PC-3 (cell line): Measurements from ENCODE around the gene SIGLEC15. TPM values are rescaled to one million over a fixed set of nuclear protein-coding genes. Genes with fewer than 3 reads are reported as not detected.
A peak's percentile ranks its signal among the peaks of the same experiment; 100 is the strongest.

Source experiments
- ATAC-seq: fragments of 200-7000 bp; cut with Tn5 transposase; 2 replicates; pipeline ENCODE4 v1.9.1; 2020; ENCODE audit warnings: mild to moderate bottlenecking, moderate library complexity
- BruUV-seq: library from RNA; stranded (reverse); fragments of 400-500 nt; replicated peaks from 2 replicates; lab custom pipeline; 2021; lab: Mats Ljungman, UMichigan
- CTCF ChIA-PET: fragments of 300-600 bp; sonication (Branson Sonifier 250); formaldehyde crosslinking; loops from one replicate; lab custom pipeline; 2022; ENCODE audit warnings: antibody characterized with exemption; lab: Charles Lee
- POLR2A ChIA-PET: fragments of 300-600 bp; sonication (Branson Sonifier 250); formaldehyde crosslinking; loops from one replicate; lab custom pipeline; 2022; ENCODE audit warnings: antibody characterized with exemption; ENCODE audit not compliant: unreplicated experiment; lab: Charles Lee
- DNase-seq: peaks from one replicate; pipeline ENCODE4 v3.0.0-alpha.2; 2015
- H2AFZ ChIP-seq: fragments of 300-600 bp; sonication (generic); 2 replicates; pipeline ENCODE4 v1.6.0; 2016; ENCODE audit warnings: antibody characterized with exemption, low read length
- H3F3A ChIP-seq: fragments of 300-600 bp; sonication (generic); one replicate; pipeline ENCODE4 v1.6.0; 2017; ENCODE audit warnings: antibody characterized with exemption, low read length, control low read depth, mild to moderate bottlenecking; ENCODE audit not compliant: unreplicated experiment
- H3K27ac ChIP-seq: fragments of 300-600 bp; sonication (generic); 2 replicates; pipeline ENCODE4 v1.5.1; 2016; ENCODE audit warnings: mild to moderate bottlenecking, low read length
- H3K27me3 ChIP-seq: fragments of 300-600 bp; sonication (generic); 2 replicates; pipeline ENCODE4 v1.6.1; 2016; ENCODE audit warnings: low read length, mixed read lengths
- H3K36me3 ChIP-seq: fragments of 300-600 bp; sonication (generic); 2 replicates; pipeline ENCODE4 v1.6.1; 2016; ENCODE audit warnings: low read depth, mixed run types, low read length, mixed read lengths
- H3K4me1 ChIP-seq: fragments of 300-600 bp; sonication (generic); 2 replicates; pipeline ENCODE4 v1.5.1; 2016; ENCODE audit warnings: low read length; ENCODE audit not compliant: insufficient read depth
- H3K4me2 ChIP-seq: fragments of 300-600 bp; sonication (generic); 2 replicates; pipeline ENCODE4 v1.6.0; 2016; ENCODE audit warnings: low read length
- H3K4me3 ChIP-seq: fragments of 300-600 bp; sonication (generic); 2 replicates; pipeline ENCODE4 v1.5.1; 2016; ENCODE audit warnings: mild to moderate bottlenecking, low read length, mixed read lengths
- H3K79me2 ChIP-seq: fragments of 300-600 bp; sonication (generic); 2 replicates; pipeline ENCODE4 v1.6.1; 2017; ENCODE audit warnings: low read length, mixed read lengths
- H3K9ac ChIP-seq: fragments of 300-600 bp; sonication (generic); 2 replicates; pipeline ENCODE4 v1.6.0; 2016; ENCODE audit warnings: mild to moderate bottlenecking, low read length
- H3K9me2 ChIP-seq: fragments of 300-600 bp; sonication (generic); replicated peaks from 2 replicates; pipeline ENCODE4 v1.6.1; 2016; ENCODE audit warnings: mixed run types, low read length, mixed read lengths
- H3K9me3 ChIP-seq: fragments of 300-600 bp; sonication (generic); 2 replicates; pipeline ENCODE4 v1.6.1; 2016; ENCODE audit warnings: low read length, mixed read lengths
- H4K20me1 ChIP-seq: fragments of 300-600 bp; sonication (generic); 2 replicates; pipeline ENCODE4 v1.6.1; 2016; ENCODE audit warnings: low read length, mixed read lengths
- EZH2 ChIP-seq: fragments of 300-600 bp; sonication (generic); IDR thresholded peaks from one replicate; pipeline ENCODE4 v1.6.1; 2017; ENCODE audit warnings: antibody characterized with exemption, mild to moderate bottlenecking, low read length; ENCODE audit not compliant: unreplicated experiment
- EZH2phosphoT487 ChIP-seq: fragments of 300-600 bp; sonication (generic); IDR thresholded peaks from 2 replicates; pipeline ENCODE4 v1.6.1; 2018; ENCODE audit warnings: mild to moderate bottlenecking, antibody characterized with exemption, low read length, borderline replicate concordance
- intact Hi-C: fragments of 100-400 bp; cut with micrococcal nuclease; formaldehyde crosslinking; loops from 2 replicates; pipeline ENCODE4 v1.9.0; 2023
- total RNA-seq: library from RNA; depleted of rRNA; stranded (reverse); fragments of >200 nt; gene quantifications from 2 replicates; pipeline ENCODE4 v1.2.3, GENCODE V29; 2014
- TF ChIP-seq, protein P1 (sequence below): fragments of 300-600 bp; sonication (generic); conservative IDR thresholded peaks from 2 replicates; pipeline ENCODE4 v1.5.1; 2017; ENCODE audit warnings: antibody characterized with exemption, low read depth, mild to moderate bottlenecking, low read length

Gene SIGLEC15
- total RNA-seq, 1 experiment from 2014 or later: 2.0 TPM

DNA sequence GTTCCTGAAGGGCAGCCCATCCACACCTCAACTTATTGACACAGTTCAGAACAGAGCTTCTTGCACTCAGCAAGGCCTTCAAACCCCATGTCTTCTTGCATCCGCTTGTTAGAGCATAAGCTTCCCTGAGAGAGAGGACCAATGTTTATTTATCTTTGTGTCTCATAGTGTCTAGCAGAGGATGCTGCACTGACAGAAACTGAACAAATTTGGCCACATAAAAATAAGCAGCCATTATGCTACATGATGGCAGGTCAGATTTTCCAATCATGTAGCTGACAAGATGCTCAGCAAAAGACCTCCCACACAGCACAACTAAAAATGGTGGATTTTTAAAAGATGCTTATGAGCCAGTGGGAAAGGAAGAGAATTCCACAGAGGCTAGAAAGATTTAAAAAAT lies 38.1 kb upstream of the SIGLEC15 start:
- DNase-seq (no peak), ATAC-seq (no peak)
- intact Hi-C loops: no loop called here
- peaks cover under 1% of the 10 kb centered on the region for H3K4me1 ChIP-seq
- no peaks in the 10 kb centered on the region for H4K20me1 ChIP-seq
- no peaks in the 10 kb centered on the region for H3K27me3 ChIP-seq
- H3K9me2 ChIP-seq: no peaks in the 10 kb centered on the region
- ChIA-PET CTCF (no interaction called here), POLR2A (no interaction called here)
- BruUV-seq: no TSS peak
- H3K79me2 ChIP-seq: no peaks in the 10 kb centered on the region
- H3K4me3 ChIP-seq: no peak overlapping the region
- no peaks in the 10 kb centered on the region for H3F3A ChIP-seq
- H3K9ac ChIP-seq: no peak overlapping the region
- no peak overlapping the region for H3K27ac ChIP-seq
- TF ChIP-seq EZH2 (no peak), EZH2phosphoT487 (no peak)
- TF ChIP-seq, protein P1, sequence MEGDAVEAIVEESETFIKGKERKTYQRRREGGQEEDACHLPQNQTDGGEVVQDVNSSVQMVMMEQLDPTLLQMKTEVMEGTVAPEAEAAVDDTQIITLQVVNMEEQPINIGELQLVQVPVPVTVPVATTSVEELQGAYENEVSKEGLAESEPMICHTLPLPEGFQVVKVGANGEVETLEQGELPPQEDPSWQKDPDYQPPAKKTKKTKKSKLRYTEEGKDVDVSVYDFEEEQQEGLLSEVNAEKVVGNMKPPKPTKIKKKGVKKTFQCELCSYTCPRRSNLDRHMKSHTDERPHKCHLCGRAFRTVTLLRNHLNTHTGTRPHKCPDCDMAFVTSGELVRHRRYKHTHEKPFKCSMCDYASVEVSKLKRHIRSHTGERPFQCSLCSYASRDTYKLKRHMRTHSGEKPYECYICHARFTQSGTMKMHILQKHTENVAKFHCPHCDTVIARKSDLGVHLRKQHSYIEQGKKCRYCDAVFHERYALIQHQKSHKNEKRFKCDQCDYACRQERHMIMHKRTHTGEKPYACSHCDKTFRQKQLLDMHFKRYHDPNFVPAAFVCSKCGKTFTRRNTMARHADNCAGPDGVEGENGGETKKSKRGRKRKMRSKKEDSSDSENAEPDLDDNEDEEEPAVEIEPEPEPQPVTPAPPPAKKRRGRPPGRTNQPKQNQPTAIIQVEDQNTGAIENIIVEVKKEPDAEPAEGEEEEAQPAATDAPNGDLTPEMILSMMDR: no peak
- H3K4me2 ChIP-seq: no peak overlapping the region
- no peaks in the 10 kb centered on the region for H3K9me3 ChIP-seq
- H2AFZ ChIP-seq: no peak overlapping the region
- no peaks in the 10 kb centered on the region for H3K36me3 ChIP-seq

DNA sequence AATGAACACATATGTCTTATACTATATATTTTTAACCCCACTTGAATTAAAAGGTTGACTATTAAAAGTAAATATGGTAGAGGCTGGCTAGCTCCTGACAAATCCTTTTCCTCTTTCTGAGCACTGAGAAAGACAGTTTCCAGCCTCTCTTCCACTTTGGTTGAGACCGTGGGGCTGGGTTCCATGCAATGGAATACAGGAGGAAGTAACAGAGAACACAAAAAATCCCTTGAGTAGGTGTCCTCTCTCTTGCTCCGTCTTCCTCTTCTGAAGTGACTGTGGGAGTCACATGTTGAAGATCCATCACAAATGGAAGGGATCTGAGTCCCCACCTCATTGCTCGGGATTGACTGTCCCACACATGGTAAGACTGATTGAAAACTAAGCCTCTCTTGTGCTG lies 36.6 kb upstream of the SIGLEC15 start:
- Histone ChIP-seq H2AFZ (no peak overlapping the region), H3K4me3 (no peak overlapping the region), H3K9ac (no peak overlapping the region), H4K20me1 (no peaks in the 10 kb centered on the region), H3K9me3 (no peaks in the 10 kb centered on the region), H3K27me3 (no peaks in the 10 kb centered on the region), H3K4me2 (no peak overlapping the region), H3K79me2 (no peaks in the 10 kb centered on the region), H3K9me2 (no peaks in the 10 kb centered on the region), H3K36me3 (no peaks in the 10 kb centered on the region), H3K4me1 (peaks cover 13% of the 10 kb centered on the region), H3K27ac (no peak overlapping the region), H3F3A (peaks cover 5% of the 10 kb centered on the region)
- POLR2A ChIA-PET: interaction anchor here (0.6 kb wide), 1 partner anchor 125 kb away, joined by 3 read pairs; no protein-coding TSS in a partner anchor
- DNase-seq (no peak), ATAC-seq (no peak)
- no TSS peak for BruUV-seq
- TF ChIP-seq EZH2phosphoT487: no peak
- TF ChIP-seq, protein P1: no peak
- no peak for TF ChIP-seq EZH2
- intact Hi-C loops: no loop called here
- CTCF ChIA-PET: no interaction called here

DNA sequence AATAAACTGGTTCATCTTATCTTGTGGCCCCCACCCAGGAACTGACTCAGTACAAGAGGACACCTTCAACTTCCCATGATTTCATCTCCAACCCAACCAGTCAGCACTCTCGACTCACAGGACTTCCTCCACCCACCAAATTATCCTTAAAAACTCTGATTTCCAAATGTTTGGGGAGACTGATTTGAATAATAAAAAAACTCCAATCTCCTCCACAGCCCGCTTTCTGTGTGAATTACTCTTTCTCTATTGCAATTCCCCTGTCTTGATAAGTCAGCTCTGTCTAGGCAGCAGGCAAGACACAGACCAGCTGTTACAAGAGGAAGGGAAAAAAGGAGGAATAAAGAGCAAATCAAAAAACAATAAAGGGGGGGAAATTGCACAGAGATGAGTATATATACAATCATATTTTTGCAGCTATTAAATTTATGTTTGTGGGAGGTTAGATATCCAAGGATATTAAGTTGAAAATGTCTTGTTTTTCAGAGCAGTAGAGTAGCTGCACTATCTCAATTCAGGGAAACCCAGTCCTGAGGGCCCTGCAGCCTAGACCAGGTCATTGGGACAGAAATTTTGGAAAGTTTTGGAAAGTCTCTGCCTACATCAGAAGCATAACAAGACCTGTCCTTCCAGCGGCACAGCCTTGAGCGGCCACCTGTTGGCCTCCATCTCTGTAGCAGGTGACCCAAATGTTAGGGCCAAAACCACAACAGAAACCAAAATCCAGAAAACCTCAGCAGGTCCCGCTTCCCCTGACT lies 32.8 kb upstream of the SIGLEC15 start:
- H3K9me3 ChIP-seq: no peaks in the 10 kb centered on the region
- no peaks in the 10 kb centered on the region for H3K36me3 ChIP-seq
- no peaks in the 10 kb centered on the region for H3K79me2 ChIP-seq
- peaks cover 13% of the 10 kb centered on the region for H3K4me1 ChIP-seq
- no peaks in the 10 kb centered on the region for H4K20me1 ChIP-seq
- no peaks in the 10 kb centered on the region for H3K9me2 ChIP-seq
- POLR2A ChIA-PET: no interaction called here
- intact Hi-C loops: loop anchor here (1.0 kb wide), 3 partner anchors 10 to 47 kb away; no protein-coding TSS in a partner anchor
- no peaks in the 10 kb centered on the region for H3K27me3 ChIP-seq
- peaks cover 5% of the 10 kb centered on the region for H3F3A ChIP-seq
- no peak overlapping the region for H3K4me3 ChIP-seq
- H3K4me2 ChIP-seq: peak overlapping the region; percentile 51; the same call in 1 of the 2 replicates
- peak; percentile 21 for ATAC-seq
- peak overlapping the region; percentile 98 for H3K27ac ChIP-seq
- no peak for TF ChIP-seq EZH2phosphoT487
- peak overlapping the region; percentile 49; the same call in 1 of the 2 replicates for H3K9ac ChIP-seq
- DNase-seq: peak; percentile 12
- CTCF ChIA-PET: no interaction called here
- H2AFZ ChIP-seq: no peak overlapping the region
- TSS peak; percentile 99 for BruUV-seq
